ENCODE data around the gene GSTA4.

The GSTA4 gene

GRCh38 chr6:53043581-53043980 lies 48.5 kb upstream of the GSTA4 start:
- Histone ChIP-seq H3F3A (ENCODE audit: control insufficient read depth, insufficient read depth) (no peaks in the 10 kb centered on the region), H3K9me3 (ENCODE audit: control insufficient read depth, insufficient read depth, low read length) (no peaks in the 10 kb centered on the region), H3K27ac (ENCODE audit: low read depth, low read length) (no peak overlapping the region), H4K20me1 (ENCODE audit: control insufficient read depth, insufficient read depth, low read depth, low read length) (no peaks in the 10 kb centered on the region), H3K36me3 (ENCODE audit: control insufficient read depth, low read length) (peaks cover 4% of the 10 kb centered on the region; the same call in 1 of the 2 replicates), H3K79me2 (ENCODE audit: control insufficient read depth, low read length) (no peaks in the 10 kb centered on the region), H3K4me2 (ENCODE audit: low read length) (no peak overlapping the region), H3K27me3 (ENCODE audit: control insufficient read depth, low read length) (no peaks in the 10 kb centered on the region), H3K4me1 (ENCODE audit: control insufficient read depth, low read length) (no peaks in the 10 kb centered on the region), H3K9me2 (replicated peaks; ENCODE audit: control insufficient read depth, low read length) (no peaks in the 10 kb centered on the region), H3K4me3 (ENCODE audit: low read length) (no peak overlapping the region)
- TF ChIP-seq EZH2phosphoT487 (IDR thresholded peaks at IDR 0.05; ENCODE audit: borderline replicate concordance, low read length): no peak
- TF ChIP-seq, protein P1, sequence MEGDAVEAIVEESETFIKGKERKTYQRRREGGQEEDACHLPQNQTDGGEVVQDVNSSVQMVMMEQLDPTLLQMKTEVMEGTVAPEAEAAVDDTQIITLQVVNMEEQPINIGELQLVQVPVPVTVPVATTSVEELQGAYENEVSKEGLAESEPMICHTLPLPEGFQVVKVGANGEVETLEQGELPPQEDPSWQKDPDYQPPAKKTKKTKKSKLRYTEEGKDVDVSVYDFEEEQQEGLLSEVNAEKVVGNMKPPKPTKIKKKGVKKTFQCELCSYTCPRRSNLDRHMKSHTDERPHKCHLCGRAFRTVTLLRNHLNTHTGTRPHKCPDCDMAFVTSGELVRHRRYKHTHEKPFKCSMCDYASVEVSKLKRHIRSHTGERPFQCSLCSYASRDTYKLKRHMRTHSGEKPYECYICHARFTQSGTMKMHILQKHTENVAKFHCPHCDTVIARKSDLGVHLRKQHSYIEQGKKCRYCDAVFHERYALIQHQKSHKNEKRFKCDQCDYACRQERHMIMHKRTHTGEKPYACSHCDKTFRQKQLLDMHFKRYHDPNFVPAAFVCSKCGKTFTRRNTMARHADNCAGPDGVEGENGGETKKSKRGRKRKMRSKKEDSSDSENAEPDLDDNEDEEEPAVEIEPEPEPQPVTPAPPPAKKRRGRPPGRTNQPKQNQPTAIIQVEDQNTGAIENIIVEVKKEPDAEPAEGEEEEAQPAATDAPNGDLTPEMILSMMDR (IDR thresholded peaks at IDR 0.05; ENCODE audit: low read depth, low read length, poor library complexity, severe bottlenecking): no peak

DNA sequence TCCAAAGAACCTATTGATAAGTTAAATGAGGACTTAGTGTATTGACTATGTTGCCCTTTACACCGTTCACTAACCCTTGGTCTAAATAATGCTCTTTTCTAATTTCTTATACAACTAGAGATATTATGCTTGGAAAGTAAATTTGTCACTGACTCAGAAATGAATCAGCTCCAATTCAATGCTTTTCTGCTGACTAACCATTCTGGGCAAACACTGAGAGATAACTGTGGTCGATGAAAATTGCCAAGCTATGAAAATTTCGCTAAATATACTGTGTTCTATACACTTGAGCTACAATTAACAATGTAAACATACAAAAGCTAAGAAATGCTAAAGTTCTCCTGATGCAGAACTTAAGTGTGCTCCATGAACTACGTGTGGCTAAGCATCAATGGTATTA lies 47.0 kb upstream of the GSTA4 start:
- no peak overlapping the region for H3K27ac ChIP-seq (ENCODE audit: low read depth, low read length)
- H3K79me2 ChIP-seq (ENCODE audit: control insufficient read depth, low read length): no peaks in the 10 kb centered on the region
- no peak overlapping the region for H3K4me2 ChIP-seq (ENCODE audit: low read length)
- no peaks in the 10 kb centered on the region for H4K20me1 ChIP-seq (ENCODE audit: control insufficient read depth, insufficient read depth, low read depth, low read length)
- H3K27me3 ChIP-seq (ENCODE audit: control insufficient read depth, low read length): no peaks in the 10 kb centered on the region
- no peaks in the 10 kb centered on the region for H3K4me1 ChIP-seq (ENCODE audit: control insufficient read depth, low read length)
- H3F3A ChIP-seq (ENCODE audit: control insufficient read depth, insufficient read depth): no peaks in the 10 kb centered on the region
- H3K9me2 ChIP-seq (replicated peaks; ENCODE audit: control insufficient read depth, low read length): no peaks in the 10 kb centered on the region
- no peak overlapping the region for H3K4me3 ChIP-seq (ENCODE audit: low read length)
- no peaks in the 10 kb centered on the region for H3K9me3 ChIP-seq (ENCODE audit: control insufficient read depth, insufficient read depth, low read length)
- H3K36me3 ChIP-seq (ENCODE audit: control insufficient read depth, low read length): peaks cover 4% of the 10 kb centered on the region; the same call in 1 of the 2 replicates
- TF ChIP-seq, protein P1 (IDR thresholded peaks at IDR 0.05; ENCODE audit: low read depth, low read length, poor library complexity, severe bottlenecking): no peak
- no peak for TF ChIP-seq EZH2phosphoT487 (IDR thresholded peaks at IDR 0.05; ENCODE audit: borderline replicate concordance, low read length)

DNA sequence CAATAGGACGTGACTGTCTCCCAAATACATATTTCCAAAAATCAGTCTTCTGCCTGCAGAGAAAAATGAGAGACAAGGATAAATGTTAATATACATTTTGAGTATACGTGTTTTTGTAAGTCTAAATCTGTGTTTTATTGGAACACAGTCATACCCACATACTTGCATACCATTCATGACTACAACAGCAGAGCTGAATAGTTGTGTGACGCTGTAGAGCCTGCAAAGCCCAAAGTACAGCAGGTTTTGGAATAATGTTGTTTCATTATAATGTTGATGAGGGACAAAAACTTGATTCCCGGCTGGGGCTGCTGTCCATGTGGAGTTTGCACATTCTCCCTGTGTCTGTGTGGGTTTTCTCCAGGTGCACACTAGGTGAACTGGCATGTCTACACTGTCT lies 46.3 kb upstream of the GSTA4 start:
- peaks cover 4% of the 10 kb centered on the region; the same call in 1 of the 2 replicates for H3K36me3 ChIP-seq (ENCODE audit: control insufficient read depth, low read length)
- H3K9me3 ChIP-seq (ENCODE audit: control insufficient read depth, insufficient read depth, low read length): no peaks in the 10 kb centered on the region
- no peaks in the 10 kb centered on the region for H3F3A ChIP-seq (ENCODE audit: control insufficient read depth, insufficient read depth)
- no peak overlapping the region for H3K4me2 ChIP-seq (ENCODE audit: low read length)
- TF ChIP-seq, protein P1 (IDR thresholded peaks at IDR 0.05; ENCODE audit: low read depth, low read length, poor library complexity, severe bottlenecking): no peak
- no peak for TF ChIP-seq EZH2phosphoT487 (IDR thresholded peaks at IDR 0.05; ENCODE audit: borderline replicate concordance, low read length)
- no peaks in the 10 kb centered on the region for H4K20me1 ChIP-seq (ENCODE audit: control insufficient read depth, insufficient read depth, low read depth, low read length)
- H3K27ac ChIP-seq (ENCODE audit: low read depth, low read length): no peak overlapping the region
- H3K4me3 ChIP-seq (ENCODE audit: low read length): no peak overlapping the region
- H3K9me2 ChIP-seq (replicated peaks; ENCODE audit: control insufficient read depth, low read length): no peaks in the 10 kb centered on the region
- H3K27me3 ChIP-seq (ENCODE audit: control insufficient read depth, low read length): no peaks in the 10 kb centered on the region
- H3K4me1 ChIP-seq (ENCODE audit: control insufficient read depth, low read length): no peaks in the 10 kb centered on the region
- no peaks in the 10 kb centered on the region for H3K79me2 ChIP-seq (ENCODE audit: control insufficient read depth, low read length)

All from DOHH2 (cell line).